ENCODE measurements around the gene GDPD4.

DNA sequence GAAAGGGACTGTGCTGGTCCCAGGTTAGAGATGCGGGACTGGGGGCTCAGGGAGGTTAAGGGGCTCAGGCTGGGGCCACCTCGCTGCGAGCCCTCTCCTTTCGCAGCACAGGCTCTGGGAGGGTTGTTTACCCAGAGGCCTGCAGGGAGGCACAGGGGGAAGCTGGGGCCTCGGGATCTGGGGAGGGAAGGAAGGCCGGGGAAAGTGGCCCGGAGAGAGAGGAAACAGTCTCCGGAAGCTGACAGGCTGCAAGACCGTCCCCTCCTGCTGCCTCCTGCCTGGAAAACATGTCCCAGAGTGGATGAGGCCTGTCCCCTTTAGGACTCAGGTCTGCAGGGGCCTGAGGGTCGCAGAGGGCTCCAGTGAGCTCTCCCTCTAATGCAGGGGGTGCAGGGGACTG lies 128.0 kb downstream of the GDPD4 start:
- TF ChIP-seq SP1 (IDR thresholded peaks at IDR 0.05) (no peak), ZNF384 (IDR thresholded peaks at IDR 0.05) (no peak), ARNT (IDR thresholded peaks at IDR 0.05) (no peak)
- TF ChIP-seq, protein P1, sequence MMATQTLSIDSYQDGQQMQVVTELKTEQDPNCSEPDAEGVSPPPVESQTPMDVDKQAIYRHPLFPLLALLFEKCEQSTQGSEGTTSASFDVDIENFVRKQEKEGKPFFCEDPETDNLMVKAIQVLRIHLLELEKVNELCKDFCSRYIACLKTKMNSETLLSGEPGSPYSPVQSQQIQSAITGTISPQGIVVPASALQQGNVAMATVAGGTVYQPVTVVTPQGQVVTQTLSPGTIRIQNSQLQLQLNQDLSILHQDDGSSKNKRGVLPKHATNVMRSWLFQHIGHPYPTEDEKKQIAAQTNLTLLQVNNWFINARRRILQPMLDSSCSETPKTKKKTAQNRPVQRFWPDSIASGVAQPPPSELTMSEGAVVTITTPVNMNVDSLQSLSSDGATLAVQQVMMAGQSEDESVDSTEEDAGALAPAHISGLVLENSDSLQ (IDR thresholded peaks at IDR 0.05): no peak
